Endothelial cell of umbilical vein (primary cell): Measurements from ENCODE around the gene MYBPHL. TPM values are rescaled to one million over a fixed set of nuclear protein-coding genes. Genes with fewer than 3 reads are reported as not detected.

Experiments
- BruUV-seq: library from RNA; stranded (reverse); fragments of 400-500 nt; replicated peaks from 2 replicates; lab custom pipeline; 2021; lab: Mats Ljungman, UMichigan
- CTCF ChIA-PET: fragments of 300-600, 350-600 bp; sonication (Branson Sonifier 250); formaldehyde crosslinking; loops from one replicate; lab custom pipeline; 2021; ENCODE audit warnings: antibody characterized with exemption, inconsistent platforms; lab: Charles Lee
- POLR2A ChIA-PET: fragments of 300-600, 350-600 bp; sonication (Branson Sonifier 250); formaldehyde crosslinking; loops from one replicate; lab custom pipeline; 2021; ENCODE audit warnings: antibody characterized with exemption, inconsistent platforms; lab: Charles Lee
- DNase-seq: peaks from one replicate; pipeline ENCODE4 v3.0.0-alpha.2; 2011; ENCODE audit warnings: low read depth, low spot score
- FAIRE-seq: peaks from 2 replicates; lab custom pipeline; 2011; peaks lifted over from hg19 to GRCh38; lab: Jason Lieb, UNC
- H2AFZ ChIP-seq: 2 replicates; pipeline ENCODE4 v1.6.0; 2012; ENCODE audit warnings: low read depth, low read length, control low read depth, inconsistent platforms
- H3K27ac ChIP-seq: 2 replicates; pipeline ENCODE4 v1.5.1; 2011; ENCODE audit warnings: low read depth, mild to moderate bottlenecking, control low read depth, low read length, moderate library complexity; ENCODE audit not compliant: insufficient read depth
- H3K27me3 ChIP-seq, 2 experiments: 2 replicates each; pipeline versions ENCODE4 v1.6.0 to v1.6.1; 2011; ENCODE audit warnings: low read length in 2 of 2, mixed read lengths in 1 of 2; ENCODE audit not compliant: control insufficient read depth in 2 of 2, insufficient read depth in 2 of 2
- H3K36me3 ChIP-seq, 2 experiments: 2 replicates in 1 of 2; 3 replicates in 1 of 2; pipeline ENCODE4 v1.5.1; 2011; ENCODE audit warnings: low read length in 2 of 2, mild to moderate bottlenecking in 1 of 2, moderate library complexity in 1 of 2; ENCODE audit not compliant: control insufficient read depth in 2 of 2, insufficient read depth in 2 of 2; ENCODE audit errors: extremely low read depth in 1 of 2
- H3K4me1 ChIP-seq: 3 replicates; pipeline ENCODE4 v1.5.1; 2011; ENCODE audit warnings: mild to moderate bottlenecking, low read length; ENCODE audit not compliant: control insufficient read depth, insufficient read depth; ENCODE audit errors: extremely low read depth
- H3K4me2 ChIP-seq: 2 replicates; pipeline ENCODE4 v1.6.1; 2011; ENCODE audit warnings: low read length, control low read depth, mixed read lengths; ENCODE audit not compliant: insufficient read depth
- H3K4me3 ChIP-seq, 3 experiments: fragments of 200-600 bp in 1 of 3; sonication (generic), shearing (Covaris generic) in 1 of 3; replicated peaks in 1 of 3; 2 replicates each; pipeline ENCODE4 v1.5.1; 2011 to 2016; ENCODE audit warnings: control low read depth in 3 of 3, low read length in 3 of 3, mild to moderate bottlenecking in 2 of 3, inconsistent platforms in 1 of 3, low read depth in 1 of 3, moderate library complexity in 1 of 3; ENCODE audit not compliant: insufficient read depth in 1 of 3
- H3K79me2 ChIP-seq: 2 replicates; pipeline ENCODE4 v1.6.0; 2012; ENCODE audit warnings: low read length, inconsistent platforms; ENCODE audit not compliant: control insufficient read depth, insufficient read depth
- H3K9ac ChIP-seq: replicated peaks from 2 replicates; pipeline ENCODE3; 2011; ENCODE audit warnings: low read length, control low read depth; ENCODE audit not compliant: insufficient read depth; ENCODE audit errors: extremely low read depth
- H3K9me1 ChIP-seq: replicated peaks from 3 replicates; pipeline ENCODE4 v1.6.0; 2011; ENCODE audit warnings: mild to moderate bottlenecking, low read length; ENCODE audit not compliant: control insufficient read depth, insufficient read depth; ENCODE audit errors: extremely low read depth
- H3K9me3 ChIP-seq: replicated peaks from 2 replicates; pipeline ENCODE4 v1.5.1; 2012; ENCODE audit warnings: low read length, inconsistent platforms; ENCODE audit not compliant: control insufficient read depth, insufficient read depth
- H4K20me1 ChIP-seq: replicated peaks from 2 replicates; pipeline ENCODE3; 2011; ENCODE audit warnings: mild to moderate bottlenecking, low read length; ENCODE audit not compliant: control insufficient read depth, insufficient read depth; ENCODE audit errors: extremely low read depth
- EZH2 ChIP-seq: IDR thresholded peaks from 2 replicates; pipeline ENCODE4 v1.6.1; 2012; ENCODE audit warnings: borderline replicate concordance, low read depth, mild to moderate bottlenecking, moderate library complexity, low read length, inconsistent platforms; ENCODE audit not compliant: severe bottlenecking
- FOS ChIP-seq: IDR thresholded peaks from 2 replicates; pipeline ENCODE4 v1.6.1; 2011; ENCODE audit warnings: mild to moderate bottlenecking, low read length, moderate library complexity, borderline replicate concordance; ENCODE audit not compliant: insufficient read depth
- GATA2 ChIP-seq: IDR thresholded peaks from 2 replicates; pipeline ENCODE4 v1.7.0; 2011; ENCODE audit warnings: low read depth, mild to moderate bottlenecking, moderate library complexity, mixed read lengths, low read length; ENCODE audit not compliant: insufficient read length, insufficient read depth
- JUN ChIP-seq: IDR thresholded peaks from 2 replicates; pipeline ENCODE4 v1.6.1; 2011; ENCODE audit warnings: borderline replicate concordance, low read depth; ENCODE audit not compliant: insufficient read length, insufficient read depth
- MYC ChIP-seq: IDR thresholded peaks from one replicate; pipeline ENCODE4 v1.6.1; 2011; ENCODE audit warnings: mild to moderate bottlenecking, low read depth, low read length
- POLR2A ChIP-seq: IDR thresholded peaks from 2 replicates; pipeline ENCODE4 v1.6.1; 2012; ENCODE audit warnings: low read depth, mild to moderate bottlenecking, control low read depth, low read length
- POLR2AphosphoS5 ChIP-seq: IDR thresholded peaks from 2 replicates; pipeline ENCODE4 v1.6.1; 2012; ENCODE audit warnings: low read depth, mild to moderate bottlenecking, control low read depth, low read length, moderate library complexity; ENCODE audit not compliant: insufficient read depth
- dilution Hi-C: fragments of 300-500 bp; cut with MboI; formaldehyde crosslinking; loops from one replicate; pipeline ENCODE4 v1.15.0; 2019; ENCODE audit warnings: low sequenced_read_pairs; ENCODE audit not compliant: extremely low pct_ligation_motif_present
- intact Hi-C: fragments of 100-400 bp; cut with micrococcal nuclease; formaldehyde crosslinking; loops from one replicate; pipeline ENCODE4 v1.10.0; 2022
- polyA plus RNA-seq, 4 experiments: library from polyadenylated mRNA; depleted of rRNA in 3 of 4; stranded (reverse) in 3 of 4; unstranded in 1 of 4; fragments of >200 nt; gene quantifications; 2 replicates each; pipeline versions ENCODE4 v1.2.1 to v1.2.3, GENCODE V29; 2011 to 2012; ENCODE audit warnings: missing spikeins in 1 of 4
- total RNA-seq: library from RNA; stranded (reverse); gene quantifications from 2 replicates; pipeline ENCODE4 v1.2.3, GENCODE V29; 2021
- TF ChIP-seq, protein P1 (sequence below), 2 donors: IDR thresholded peaks; 1 replicate in 1 of 2; 2 replicates in 1 of 2; pipeline ENCODE4 v1.5.1; 2011; ENCODE audit warnings: low read length in 2 of 2, mild to moderate bottlenecking in 2 of 2, moderate library complexity in 2 of 2, control low read depth in 1 of 2, inconsistent platforms in 1 of 2, low read depth in 1 of 2; ENCODE audit not compliant: insufficient read depth in 1 of 2; ENCODE audit errors: extremely low read depth in 1 of 2
- TF ChIP-seq, protein P2 (sequence below): IDR thresholded peaks from 2 replicates; pipeline ENCODE4 v1.6.1; 2011; ENCODE audit not compliant: insufficient read depth, insufficient read length

Gene MYBPHL
- total and polyA plus RNA-seq, 2 donors (not counting 3 experiments of a cell fraction or from before 2014, with no cell fraction given): not detected

- Histone ChIP-seq H3K9me3 (no peaks in the 10 kb centered on the region), H2AFZ (no peak overlapping the region), H3K4me3 (no peak overlapping the region), H3K27ac (no peak overlapping the region), H4K20me1 (no peaks in the 10 kb centered on the region), H3K4me1 (no peaks in the 10 kb centered on the region), H3K9ac (no peak overlapping the region), H3K36me3 (no peaks in the 10 kb centered on the region), H3K79me2 (no peaks in the 10 kb centered on the region), H3K9me1 (no peaks in the 10 kb centered on the region), H3K4me2 (no peak overlapping the region), H3K27me3 (peaks cover 6 to 8% of the 10 kb centered on the region in 2 experiments)
- DNase-seq: no peak
- ChIA-PET CTCF (no interaction called here), POLR2A (interaction anchor here (0.9 kb wide), 1 partner anchor 191 kb away, joined by 4 read pairs; no protein-coding TSS in a partner anchor)
- no peak for FAIRE-seq
- dilution Hi-C loops: no loop called here
- intact Hi-C loops: no loop called here
- no TSS peak for BruUV-seq
- TF ChIP-seq GATA2 (no peak), POLR2A (no peak), EZH2 (no peak), JUN (no peak), POLR2AphosphoS5 (no peak), MYC (no peak), FOS (no peak)
- TF ChIP-seq, protein P1, sequence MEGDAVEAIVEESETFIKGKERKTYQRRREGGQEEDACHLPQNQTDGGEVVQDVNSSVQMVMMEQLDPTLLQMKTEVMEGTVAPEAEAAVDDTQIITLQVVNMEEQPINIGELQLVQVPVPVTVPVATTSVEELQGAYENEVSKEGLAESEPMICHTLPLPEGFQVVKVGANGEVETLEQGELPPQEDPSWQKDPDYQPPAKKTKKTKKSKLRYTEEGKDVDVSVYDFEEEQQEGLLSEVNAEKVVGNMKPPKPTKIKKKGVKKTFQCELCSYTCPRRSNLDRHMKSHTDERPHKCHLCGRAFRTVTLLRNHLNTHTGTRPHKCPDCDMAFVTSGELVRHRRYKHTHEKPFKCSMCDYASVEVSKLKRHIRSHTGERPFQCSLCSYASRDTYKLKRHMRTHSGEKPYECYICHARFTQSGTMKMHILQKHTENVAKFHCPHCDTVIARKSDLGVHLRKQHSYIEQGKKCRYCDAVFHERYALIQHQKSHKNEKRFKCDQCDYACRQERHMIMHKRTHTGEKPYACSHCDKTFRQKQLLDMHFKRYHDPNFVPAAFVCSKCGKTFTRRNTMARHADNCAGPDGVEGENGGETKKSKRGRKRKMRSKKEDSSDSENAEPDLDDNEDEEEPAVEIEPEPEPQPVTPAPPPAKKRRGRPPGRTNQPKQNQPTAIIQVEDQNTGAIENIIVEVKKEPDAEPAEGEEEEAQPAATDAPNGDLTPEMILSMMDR (IDR thresholded peaks at IDR 0.05; ENCODE audit: extremely low read depth in 1 of 2, insufficient read depth in 1 of 2, low read depth in 1 of 2, low read length in 2 of 2): no peak
- TF ChIP-seq, protein P2, sequence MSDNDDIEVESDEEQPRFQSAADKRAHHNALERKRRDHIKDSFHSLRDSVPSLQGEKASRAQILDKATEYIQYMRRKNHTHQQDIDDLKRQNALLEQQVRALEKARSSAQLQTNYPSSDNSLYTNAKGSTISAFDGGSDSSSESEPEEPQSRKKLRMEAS: no peak
Observed at GRCh38 chr1:109290998-109291397, 15.8 kb downstream of the MYBPHL start.
